CD4-positive, alpha-beta T cell treated with Interleukin-1 beta for 1 hour (primary cell): ENCODE measurements around the gene RAPGEF3.

Experiments
- DNase-seq, 2 donors: peaks; one replicate each; pipeline ENCODE4 v3.0.0-alpha.2; 2020 to 2022

RAPGEF3 gene

GRCh38 chr12:47789712-47790489 is 31.2 kb upstream of the RAPGEF3 start:
- DNase-seq: no peak

- DNase-seq: no peak
Observed at GRCh38 chr12:47789141-47789540, 30.5 kb upstream of the RAPGEF3 start.

- no peak for DNase-seq
Observed at GRCh38 chr12:47787596-47788319, 29.1 kb upstream of the RAPGEF3 start.

GRCh38 chr12:47786662-47787280 is 28.1 kb upstream of the RAPGEF3 start:
- DNase-seq: no peak

- DNase-seq: no peak
Observed at GRCh38 chr12:47785887-47786661, 27.4 kb upstream of the RAPGEF3 start.

GRCh38 chr12:47785036-47785886 is 26.6 kb upstream of the RAPGEF3 start:
- DNase-seq: no peak

- no peak for DNase-seq
Observed at GRCh38 chr12:47783821-47784819, 25.4 kb upstream of the RAPGEF3 start.

GRCh38 chr12:47783024-47783755 is 24.5 kb upstream of the RAPGEF3 start:
- DNase-seq: no peak

GRCh38 chr12:47782372-47782770 is 23.7 kb upstream of the RAPGEF3 start:
- DNase-seq: no peak

- no peak for DNase-seq
Observed at GRCh38 chr12:47781479-47782371, 23.0 kb upstream of the RAPGEF3 start.

GRCh38 chr12:47779943-47780504 is 21.3 kb upstream of the RAPGEF3 start:
- DNase-seq: no peak

- DNase-seq: peak; percentile 87 to 91
Observed at GRCh38 chr12:47779301-47779942, 20.7 kb upstream of the RAPGEF3 start.

GRCh38 chr12:47778881-47779280 is 20.2 kb upstream of the RAPGEF3 start:
- DNase-seq: no peak

GRCh38 chr12:47777741-47778558 is 19.3 kb upstream of the RAPGEF3 start:
- no peak for DNase-seq

- DNase-seq: no peak
Observed at GRCh38 chr12:47777151-47777550, 18.5 kb upstream of the RAPGEF3 start.

GRCh38 chr12:47776471-47777143 is 17.9 kb upstream of the RAPGEF3 start:
- DNase-seq: no peak
